Kidney capillary endothelial cell (primary cell): ENCODE measurements around the gene MAP7D3.

ENCODE experiments used
- DNase-seq: peaks from one replicate; pipeline ENCODE4 v3.0.0-alpha.2; 2018; ENCODE audit warnings: low spot score

MAP7D3 gene

GRCh38 chrX:136205882-136206380 is 45.3 kb downstream of the MAP7D3 start:
- no peak for DNase-seq

- no peak for DNase-seq
These were observed 46.6 kb downstream of the MAP7D3 start for GRCh38 chrX:136204571-136204970.

- no peak for DNase-seq
These were observed 47.2 kb downstream of the MAP7D3 start for GRCh38 chrX:136203951-136204350.

DNA sequence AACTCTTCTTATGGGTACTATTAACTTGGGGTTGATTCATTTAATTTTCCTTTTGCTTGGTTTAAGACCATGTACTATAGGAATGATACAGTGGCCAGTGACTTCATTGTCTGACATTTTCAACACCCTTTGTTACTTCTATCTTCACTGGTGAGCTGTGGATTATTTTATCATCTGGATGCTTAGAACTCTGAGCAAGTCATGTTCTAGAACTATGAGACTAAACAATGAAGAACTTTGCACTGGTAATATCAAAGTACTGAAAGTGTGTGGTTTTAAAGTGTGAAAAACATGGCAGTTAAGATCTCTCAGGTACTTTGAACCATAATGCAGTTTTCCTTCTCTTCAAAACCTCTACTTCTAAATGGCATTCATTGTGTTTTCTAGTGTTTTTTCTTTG is 47.8 kb downstream of the MAP7D3 start:
- DNase-seq, result no peak

DNA sequence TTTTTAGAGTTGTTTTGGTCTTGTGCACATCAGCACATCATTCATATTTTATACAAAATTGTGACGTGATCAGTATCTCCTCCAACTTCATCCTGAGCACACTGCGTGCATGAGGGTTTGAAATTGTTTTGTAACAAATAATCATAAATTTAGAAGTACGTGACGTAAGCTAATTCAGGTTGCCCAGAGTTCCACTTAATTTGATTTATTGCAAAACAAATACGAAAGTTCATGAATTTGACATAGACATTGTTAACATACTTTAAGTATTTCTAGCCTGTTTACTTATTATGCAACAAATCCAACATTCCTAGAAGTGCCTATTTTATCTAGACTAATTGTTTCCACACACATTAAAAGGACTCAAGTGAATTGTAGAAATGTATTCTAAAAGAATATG is 48.3 kb downstream of the MAP7D3 start:
- no peak for DNase-seq

GRCh38 chrX:136201601-136202000 is 49.6 kb downstream of the MAP7D3 start:
- no peak for DNase-seq

GRCh38 chrX:136200466-136200865 is 50.7 kb downstream of the MAP7D3 start:
- DNase-seq, result no peak

GRCh38 chrX:136199365-136199764 is 51.8 kb downstream of the MAP7D3 start:
- DNase-seq, result no peak

DNA sequence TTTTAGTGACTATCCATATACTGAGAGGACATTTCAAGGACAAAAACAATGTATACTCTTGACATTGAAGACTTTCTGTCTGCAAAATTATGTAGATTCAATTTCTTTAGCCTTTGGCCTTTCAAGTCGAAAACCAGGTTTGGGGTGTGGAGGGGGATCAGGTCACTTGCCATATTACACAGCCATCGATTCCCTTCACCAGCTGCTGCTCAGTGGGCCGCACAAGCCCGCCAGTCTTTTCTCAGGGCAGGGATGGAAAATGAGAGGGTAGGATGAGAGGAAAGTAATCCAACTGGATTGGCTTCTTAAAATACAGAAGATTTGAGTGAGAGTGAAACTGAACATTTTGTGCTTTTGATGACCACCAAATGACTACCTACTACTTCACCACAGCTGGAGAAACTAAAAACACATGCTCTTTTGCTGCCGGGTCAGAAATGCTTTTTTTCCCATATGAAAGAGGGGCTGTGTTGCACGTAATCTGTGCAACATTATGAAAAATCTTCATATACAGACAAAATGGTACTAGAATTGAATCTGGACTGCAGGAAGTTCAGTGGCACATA is 52.4 kb downstream of the MAP7D3 start:
- DNase-seq, result no peak

- no peak for DNase-seq
These were observed 53.2 kb downstream of the MAP7D3 start for GRCh38 chrX:136198010-136198409.

DNA sequence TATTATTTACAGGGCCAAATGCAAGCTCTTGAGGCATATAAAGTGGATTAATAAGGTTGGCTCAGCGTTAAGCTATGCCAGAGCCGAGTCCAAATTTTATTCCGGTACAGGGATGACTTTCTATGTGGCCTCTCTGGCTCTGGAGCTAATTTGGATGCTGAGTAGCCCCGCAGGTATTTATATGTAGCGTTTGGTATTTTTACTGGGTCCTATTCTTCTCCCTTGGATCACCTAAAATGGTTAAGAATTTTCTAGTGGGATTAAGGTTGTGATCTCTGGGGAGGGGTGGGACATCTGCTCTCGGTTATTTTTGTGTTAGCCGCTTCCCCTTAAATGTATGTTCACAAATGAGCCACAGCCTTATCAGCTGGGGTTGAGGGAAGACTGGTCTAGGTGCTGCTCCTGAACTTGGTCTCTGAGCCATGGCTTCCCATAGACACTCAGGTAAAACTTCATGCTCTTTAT is 54.5 kb downstream of the MAP7D3 start:
- DNase-seq, result no peak

DNA sequence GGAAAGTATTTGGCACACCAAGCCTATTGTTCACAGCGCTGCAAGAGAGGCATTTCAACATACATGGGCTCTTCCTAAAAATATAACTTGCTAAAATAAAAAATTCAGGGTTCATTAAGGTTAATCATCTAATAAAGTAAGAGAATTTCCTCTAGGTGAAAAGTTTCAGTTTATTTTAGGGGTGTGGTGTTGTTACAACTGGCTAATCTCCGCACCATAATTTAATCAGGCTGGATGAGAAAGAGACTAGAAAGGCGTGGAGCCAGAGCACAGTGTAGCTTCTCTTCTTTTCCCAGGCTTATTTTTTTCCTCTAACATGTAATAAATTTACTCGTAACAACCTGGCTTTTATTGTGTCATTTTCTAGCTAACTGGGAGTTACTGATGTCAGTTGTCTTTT is 56.0 kb downstream of the MAP7D3 start:
- no peak for DNase-seq

DNA sequence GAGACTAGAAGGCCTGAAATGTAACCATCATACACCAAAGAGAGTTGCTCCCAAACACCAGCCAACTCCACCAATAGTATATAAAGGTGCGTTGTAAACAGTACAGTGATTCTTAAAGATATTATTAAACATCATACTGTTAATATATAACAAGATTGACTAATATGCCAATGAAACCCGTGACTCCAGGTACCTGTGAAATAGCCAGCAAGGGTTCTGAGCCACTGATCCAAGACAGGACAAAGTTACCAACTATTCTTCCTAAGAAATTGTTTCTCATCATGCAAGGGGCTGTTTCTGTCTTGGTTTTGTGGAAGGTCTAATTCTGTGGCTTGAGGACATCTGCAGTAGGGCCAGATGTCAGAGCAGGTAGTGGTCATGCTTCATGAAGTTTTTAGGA is 56.7 kb downstream of the MAP7D3 start:
- DNase-seq, result no peak

DNA sequence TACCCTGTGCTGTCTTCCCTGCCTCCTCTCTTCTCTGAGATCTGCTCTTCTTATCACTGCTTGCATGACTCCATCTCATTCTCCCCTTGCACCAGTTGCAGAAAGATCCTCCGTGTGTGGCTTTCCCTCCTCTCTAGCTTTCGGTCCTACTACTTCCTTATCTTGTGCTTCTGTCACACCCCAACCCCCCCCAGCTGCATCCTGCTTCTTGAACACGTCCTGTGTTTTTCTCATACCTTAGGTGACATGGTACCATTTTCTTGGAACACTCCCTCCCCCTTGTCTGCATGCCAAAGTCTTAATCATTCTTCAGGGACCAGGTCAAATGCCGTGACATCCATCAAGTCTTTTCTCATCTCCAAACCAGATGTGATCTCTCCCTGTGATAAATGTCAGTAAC is 57.4 kb downstream of the MAP7D3 start:
- no peak for DNase-seq

GRCh38 chrX:136192839-136193414 is 58.3 kb downstream of the MAP7D3 start:
- no peak for DNase-seq

- no peak for DNase-seq
These were observed 59.1 kb downstream of the MAP7D3 start for GRCh38 chrX:136192135-136192534.

- DNase-seq, result no peak
These were observed 60.0 kb downstream of the MAP7D3 start for GRCh38 chrX:136191171-136191570.

DNA sequence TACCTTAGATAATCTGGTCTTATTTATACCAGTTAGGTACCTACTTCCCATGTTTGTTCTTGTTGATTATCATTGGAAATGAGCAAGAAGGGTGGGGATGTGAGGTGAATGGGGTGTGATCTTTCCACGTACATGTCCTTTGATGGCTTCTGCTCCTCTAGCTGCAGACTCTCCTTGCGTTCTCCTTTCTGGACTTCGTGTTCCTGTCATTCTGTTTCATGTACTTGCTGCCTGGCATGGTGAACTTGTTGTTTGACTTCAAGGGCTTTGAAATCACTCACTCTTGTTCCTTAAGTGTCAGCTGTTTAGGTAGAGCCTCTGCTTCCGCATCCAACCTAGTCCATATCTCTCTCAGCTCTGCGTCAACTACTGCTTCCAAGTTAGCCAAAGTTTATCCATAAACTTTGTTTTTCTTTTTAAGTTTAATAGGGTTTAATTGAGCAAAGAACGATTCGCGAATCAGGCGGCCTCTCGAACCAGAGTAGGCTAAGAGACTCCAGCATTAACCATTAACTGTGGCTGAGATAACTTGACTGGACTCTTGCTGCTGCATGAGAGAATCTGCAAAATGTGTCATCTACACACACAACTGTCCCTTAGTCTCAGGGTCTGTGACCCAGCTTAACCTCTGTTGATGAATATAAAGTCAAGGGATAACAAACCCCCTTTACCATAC is 61.0 kb downstream of the MAP7D3 start:
- no peak for DNase-seq

GRCh38 chrX:136189222-136189621 is 62.0 kb downstream of the MAP7D3 start:
- DNase-seq, result no peak

DNA sequence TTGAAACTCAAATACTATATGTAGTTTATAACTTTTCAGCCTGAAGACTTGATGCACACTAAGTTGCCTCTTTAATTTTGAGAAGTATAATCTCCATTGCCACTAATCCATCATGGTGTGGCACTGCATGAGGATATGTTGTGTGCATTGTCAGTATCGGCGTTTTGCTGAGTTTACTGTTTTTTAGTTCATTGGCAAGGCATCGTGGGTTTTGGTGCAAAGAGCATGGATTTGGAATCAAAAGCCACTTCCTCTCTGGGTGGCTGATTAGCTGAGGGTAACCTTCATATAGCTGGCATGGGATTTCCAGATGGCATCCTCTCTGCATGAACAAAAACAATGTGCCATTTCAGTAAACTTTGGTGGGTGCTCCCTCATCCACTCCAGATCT is 65.2 kb downstream of the MAP7D3 start:
- no peak for DNase-seq

DNA sequence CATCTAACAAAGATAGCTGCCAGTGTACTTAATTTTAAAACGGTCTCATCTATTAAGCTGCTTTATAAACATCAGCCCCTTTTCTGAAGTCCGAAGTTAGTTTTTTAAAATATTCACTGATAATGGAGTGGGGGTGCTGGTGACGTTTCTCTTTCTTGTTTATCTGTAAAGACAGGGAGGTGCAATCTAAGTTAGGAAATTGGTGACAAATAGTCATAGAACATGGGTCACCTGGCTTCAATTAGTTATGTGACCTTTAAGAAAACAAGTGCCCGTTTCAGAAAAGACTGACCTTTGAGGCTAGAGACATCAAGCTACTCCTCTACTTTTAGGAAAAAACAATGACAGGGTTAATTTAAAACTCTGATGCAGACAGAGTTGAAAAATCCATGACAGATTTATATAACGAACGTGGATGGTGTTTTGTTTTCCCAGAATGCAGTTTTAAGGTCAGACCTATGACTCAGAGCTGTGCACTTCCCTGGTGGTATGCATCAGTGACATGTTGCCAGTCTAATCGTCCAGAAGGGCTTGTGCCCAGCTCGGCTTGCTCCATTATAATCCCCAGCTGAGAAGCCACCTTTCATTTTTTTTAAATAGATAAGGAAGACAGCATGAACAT is 65.7 kb downstream of the MAP7D3 start:
- DNase-seq, result no peak

DNA sequence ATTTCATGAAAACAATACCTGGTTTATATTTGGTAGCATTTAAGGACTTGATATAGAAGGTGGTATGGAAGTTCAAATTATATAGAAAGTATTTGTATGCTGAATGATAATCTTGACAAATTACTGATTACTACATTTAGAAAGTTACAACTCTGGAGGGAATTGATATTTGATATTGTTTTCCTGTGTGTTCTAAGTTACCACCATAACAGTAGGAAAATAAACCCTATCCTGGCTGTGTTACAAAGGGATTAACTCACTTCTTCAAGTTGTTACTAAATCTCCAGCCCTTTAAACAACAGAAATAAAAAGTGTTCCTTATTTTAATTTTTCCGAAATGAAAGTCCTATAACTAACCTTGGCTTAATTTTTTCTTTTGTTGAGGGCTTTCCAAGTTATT is 67.3 kb downstream of the MAP7D3 start:
- no peak for DNase-seq

DNA sequence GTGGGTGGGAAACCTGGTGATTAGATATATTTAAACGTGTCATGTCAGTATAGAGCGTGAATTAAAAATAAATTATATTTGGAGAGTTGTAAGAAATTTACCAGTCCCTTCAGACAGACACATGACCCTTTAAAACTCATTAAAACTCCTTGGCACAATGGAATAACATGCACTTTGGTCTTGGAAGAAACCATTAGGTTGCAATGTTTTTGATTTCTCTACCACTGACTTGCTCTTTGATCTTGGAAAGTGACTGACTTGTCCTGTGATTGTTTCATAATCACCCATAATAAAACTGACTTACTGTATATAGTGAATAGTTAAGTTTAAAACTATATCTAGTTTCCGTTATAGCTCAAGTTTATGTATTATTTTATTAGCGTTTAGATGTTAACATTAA is 68.0 kb downstream of the MAP7D3 start:
- DNase-seq, result no peak
